Natural killer cell (primary cell): ENCODE measurements around the gene LHFPL3. TPM values are rescaled to one million over a fixed set of nuclear protein-coding genes. Genes with fewer than 3 reads are reported as not detected.

Source experiments
- ATAC-seq, 3 donors: fragments of 150-1000 bp in 2 of 3; fragments of 200-7000 bp in 1 of 3; cut with Tn5 transposase; 1 replicate in 1 of 3; 2 replicates in 2 of 3; pipeline ENCODE4 v1.10.0; 2021; ENCODE audit warnings: mild to moderate bottlenecking in 2 of 3, moderate library complexity in 2 of 3
- DNase-seq, 2 donors: peaks; one replicate each; pipeline versions ENCODE4 v3.0.0 to v3.0.0-alpha.2; 2013 to 2021; ENCODE audit warnings: mixed read lengths in 1 of 2
- H3K27ac ChIP-seq: one replicate; pipeline ENCODE4 v1.5.1; 2013; ENCODE audit warnings: mild to moderate bottlenecking, low read length
- H3K27me3 ChIP-seq: one replicate; pipeline ENCODE4 v1.6.1; 2013; ENCODE audit warnings: low read length; ENCODE audit not compliant: control insufficient read depth, insufficient read depth
- H3K36me3 ChIP-seq: one replicate; pipeline ENCODE4 v1.6.1; 2013; ENCODE audit warnings: low read length; ENCODE audit not compliant: control insufficient read depth, insufficient read depth
- H3K4me1 ChIP-seq: one replicate; pipeline ENCODE4 v1.6.1; 2013; ENCODE audit warnings: low read length; ENCODE audit not compliant: control insufficient read depth, insufficient read depth
- H3K4me3 ChIP-seq: one replicate; pipeline ENCODE4 v1.5.1; 2013; ENCODE audit warnings: low read length
- H3K9me3 ChIP-seq: one replicate; pipeline ENCODE4 v1.6.1; 2013; ENCODE audit warnings: low read length; ENCODE audit not compliant: control insufficient read depth, insufficient read depth
- H3K27ac Mint-ChIP-seq, 2 donors: one replicate each; pipeline ENCODE4 v1.8.0; 2022; ENCODE audit warnings: mild to moderate bottlenecking in 2 of 2, mixed read lengths in 2 of 2, moderate library complexity in 1 of 2
- H3K27me3 Mint-ChIP-seq, 2 donors: one replicate each; pipeline ENCODE4 v1.8.0; 2022; ENCODE audit warnings: low read depth in 2 of 2, mixed read lengths in 2 of 2
- H3K36me3 Mint-ChIP-seq: one replicate; pipeline ENCODE4 v1.8.0; 2022; ENCODE audit warnings: mixed read lengths
- H3K4me1 Mint-ChIP-seq, 2 donors: one replicate each; pipeline ENCODE4 v1.8.0; 2022; ENCODE audit warnings: mixed read lengths in 2 of 2
- H3K4me3 Mint-ChIP-seq: one replicate; pipeline ENCODE4 v1.8.0; 2022; ENCODE audit warnings: mild to moderate bottlenecking, moderate library complexity, mixed read lengths
- H3K9me3 Mint-ChIP-seq, 2 donors: one replicate each; pipeline ENCODE4 v1.8.0; 2022; ENCODE audit warnings: mixed read lengths in 2 of 2
- CTCF ChIP-seq: fragments of 200-600 bp; IDR thresholded peaks from one replicate; pipeline ENCODE4 v1.8.0; 2022; ENCODE audit warnings: antibody characterized with exemption
- WGBS: methylation state at CpG from one replicate; pipeline ENCODE4 v1.1.7; 2013; ENCODE audit warnings: missing lambda C conversion rate; ENCODE audit not compliant: insufficient coverage; 5-methylcytosine and 5-hydroxymethylcytosine counted together
- intact Hi-C: fragments of 100-400 bp; cut with micrococcal nuclease; formaldehyde crosslinking; loops from one replicate; pipeline ENCODE4 v1.14.2; 2022
- total RNA-seq, 4 donors: library from RNA; stranded (reverse); fragments of 120-200 nt in 1 of 4; gene quantifications; one replicate each; pipeline versions ENCODE4 v1.2.3 to v1.2.4, GENCODE V29; 2013 to 2022

The LHFPL3 gene
- total RNA-seq, 3 donors from 2014 or later (not counting 1 experiment from before 2014, with no cell fraction given), result not detected

DNA sequence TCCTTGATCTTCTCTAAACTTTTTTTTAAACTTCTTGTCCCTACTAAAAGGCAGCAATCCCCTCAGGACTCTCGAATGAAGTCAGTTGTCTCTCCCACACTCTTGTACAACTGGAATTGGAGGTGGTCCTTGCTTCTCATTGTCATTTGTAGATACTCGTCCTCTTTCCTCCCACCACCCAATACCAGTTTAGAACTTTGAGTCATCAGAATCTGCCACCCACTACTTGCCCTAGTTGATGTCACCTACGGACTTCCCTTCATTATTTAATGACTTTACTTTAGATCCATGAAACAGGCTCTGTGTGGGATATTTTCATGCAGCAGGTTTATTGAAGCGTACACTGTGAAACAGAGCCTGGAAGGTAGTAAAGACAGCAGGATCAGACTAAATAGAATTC is 28.6 kb upstream of the LHFPL3 start:
- Histone ChIP-seq H3K36me3 (no peaks in the 10 kb centered on the region), H3K27ac (no peak overlapping the region), H3K27me3 (no peaks in the 10 kb centered on the region), H3K9me3 (no peaks in the 10 kb centered on the region), H3K4me1 (no peaks in the 10 kb centered on the region), H3K4me3 (no peak overlapping the region)
- H3K9me3 Mint-ChIP-seq, result peaks cover 7 to 11% of the 10 kb centered on the region in 2 donors
- no peak overlapping the region for H3K4me3 Mint-ChIP-seq
- intact Hi-C loops, result no loop called here
- no peak for TF ChIP-seq CTCF
- no peaks in the 10 kb centered on the region for H3K4me1 Mint-ChIP-seq
- 54% methylated on average over 4 of the region's 4 CpGs for WGBS
- H3K27me3 Mint-ChIP-seq, result no peaks in the 10 kb centered on the region
- no peak overlapping the region for H3K27ac Mint-ChIP-seq
- ATAC-seq, result no peak
- no peak for DNase-seq
- H3K36me3 Mint-ChIP-seq, result no peaks in the 10 kb centered on the region

- H3K27me3 Mint-ChIP-seq, result no peaks in the 10 kb centered on the region
- H3K9me3 Mint-ChIP-seq, result peaks cover 0 to under 1% of the 10 kb centered on the region in 2 donors
- H3K4me1 Mint-ChIP-seq, result no peaks in the 10 kb centered on the region
- no peaks in the 10 kb centered on the region for H3K4me1 ChIP-seq
- no peak overlapping the region for H3K4me3 ChIP-seq
- no peaks in the 10 kb centered on the region for H3K9me3 ChIP-seq
- no peaks in the 10 kb centered on the region for H3K36me3 ChIP-seq
- H3K36me3 Mint-ChIP-seq, result no peaks in the 10 kb centered on the region
- H3K27me3 ChIP-seq, result no peaks in the 10 kb centered on the region
- 91% methylated on average over 3 of the region's 4 CpGs for WGBS
- DNase-seq, result no peak
- H3K27ac Mint-ChIP-seq, result no peak overlapping the region
- no peak overlapping the region for H3K27ac ChIP-seq
- TF ChIP-seq CTCF, result no peak
- ATAC-seq, result no peak
- no peak overlapping the region for H3K4me3 Mint-ChIP-seq
- intact Hi-C loops, result no loop called here
These were observed 21.6 kb upstream of the LHFPL3 start for GRCh38 chr7:104306793-104307192.

DNA sequence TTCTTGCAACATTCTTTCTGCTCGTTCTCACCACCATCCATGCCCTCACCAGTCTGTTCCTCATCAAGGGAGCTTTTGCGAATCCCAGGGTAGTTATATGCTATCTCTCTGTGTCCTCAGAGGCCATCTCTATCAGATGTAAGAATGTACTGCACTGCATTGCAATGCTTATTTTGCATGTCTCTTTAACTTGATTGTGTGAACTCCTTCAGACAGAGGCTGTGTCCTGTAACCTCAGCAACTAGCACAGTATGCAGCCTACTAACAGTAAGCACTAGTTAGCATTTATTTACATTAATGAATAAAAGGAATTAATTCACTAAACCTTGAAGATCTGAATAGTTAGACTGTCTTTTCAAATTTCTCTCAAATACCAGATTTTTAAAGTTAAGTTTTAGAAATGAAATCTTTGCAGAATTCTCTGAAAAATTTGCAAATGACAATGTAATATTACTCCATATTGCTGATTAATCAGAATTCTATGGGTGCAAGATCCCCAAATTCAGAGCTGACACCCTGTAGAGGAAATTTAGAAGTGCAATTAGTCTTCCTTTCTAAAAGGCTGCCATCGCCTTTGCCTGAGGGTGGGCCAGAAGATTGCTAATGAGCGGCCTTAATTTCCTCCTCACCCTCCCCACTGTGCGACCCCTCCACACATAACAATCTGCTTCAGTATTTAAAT is 10.3 kb upstream of the LHFPL3 start:
- Mint-ChIP-seq H3K4me1 (no peaks in the 10 kb centered on the region), H3K9me3 (peaks cover 8 to 12% of the 10 kb centered on the region in 2 donors), H3K27me3 (no peaks in the 10 kb centered on the region), H3K4me3 (no peak overlapping the region), H3K27ac (no peak overlapping the region), H3K36me3 (peaks cover 7% of the 10 kb centered on the region)
- ATAC-seq (no peak), DNase-seq (no peak)
- Histone ChIP-seq H3K36me3 (no peaks in the 10 kb centered on the region), H3K27me3 (no peaks in the 10 kb centered on the region), H3K4me1 (no peaks in the 10 kb centered on the region), H3K4me3 (no peak overlapping the region), H3K27ac (no peak overlapping the region), H3K9me3 (no peaks in the 10 kb centered on the region)
- no peak for TF ChIP-seq CTCF
- intact Hi-C loops, result no loop called here
- 73% methylated on average over 5 of the region's 5 CpGs for WGBS

DNA sequence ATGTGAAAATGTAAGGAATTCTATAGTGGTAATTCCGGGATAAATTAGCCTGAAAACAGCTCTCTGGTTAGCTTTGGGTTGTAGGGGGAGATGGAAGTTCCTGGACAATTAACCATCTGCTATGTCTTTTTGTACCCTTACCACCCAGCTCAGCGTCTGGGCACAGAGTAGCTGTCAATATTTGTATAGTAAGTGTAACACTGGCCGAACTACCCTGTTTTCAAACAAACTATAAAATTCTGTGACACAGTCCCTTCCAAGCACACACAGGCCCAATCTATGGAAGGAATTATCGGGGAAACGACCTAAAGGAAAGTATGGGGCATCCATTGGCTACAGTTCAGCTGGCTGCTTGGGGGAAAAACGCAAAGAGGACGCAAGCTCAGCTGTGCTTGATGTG is 869 bp upstream of the LHFPL3 start:
- no peak for ATAC-seq
- Histone ChIP-seq H3K4me3 (no peak overlapping the region), H3K9me3 (no peaks in the 10 kb centered on the region), H3K4me1 (peaks cover 3% of the 10 kb centered on the region), H3K36me3 (no peaks in the 10 kb centered on the region), H3K27me3 (peaks cover 23% of the 10 kb centered on the region), H3K27ac (no peak overlapping the region)
- Mint-ChIP-seq H3K4me1 (no peaks in the 10 kb centered on the region), H3K27ac (no peak overlapping the region), H3K36me3 (peaks cover 8% of the 10 kb centered on the region), H3K9me3 (no peaks in the 10 kb centered on the region), H3K4me3 (no peak overlapping the region), H3K27me3 (peaks cover 34 to 36% of the 10 kb centered on the region in 2 donors)
- intact Hi-C loops, result no loop called here
- no peak for TF ChIP-seq CTCF
- WGBS, result 43% methylated on average over 6 of the region's 7 CpGs
- no peak for DNase-seq
